Neural progenitor cell (in vitro differentiated cells): ENCODE data around the gene CDH13.

Source experiments
- CTCF ChIP-seq: fragments of 200-600 bp; sonication (generic); IDR thresholded peaks from 2 replicates; pipeline ENCODE4 v1.5.1; 2017; ENCODE audit warnings: antibody characterized with exemption, mild to moderate bottlenecking
- EZH2 ChIP-seq: fragments of 200-600 bp; sonication (generic); IDR thresholded peaks from 2 replicates; pipeline ENCODE4 v1.6.1; 2017; ENCODE audit warnings: antibody characterized with exemption, mild to moderate bottlenecking, moderate library complexity

GRCh38 chr16:83516931-83517330 is 890.2 kb downstream of the CDH13 start:
- no peak for TF ChIP-seq EZH2
- TF ChIP-seq CTCF, result no peak
